ENCODE data around the gene DACT3. TPM values are rescaled to one million over a fixed set of nuclear protein-coding genes. Genes with fewer than 3 reads are reported as not detected.
"Not testable (repeated sequence)": the region's sequence is repeated elsewhere in the genome, so short reads cannot be mapped to it uniquely, and the experiment has no call there.

Gene DACT3
- total RNA-seq, 1 experiment from 2014 or later: 0.55 TPM

DNA sequence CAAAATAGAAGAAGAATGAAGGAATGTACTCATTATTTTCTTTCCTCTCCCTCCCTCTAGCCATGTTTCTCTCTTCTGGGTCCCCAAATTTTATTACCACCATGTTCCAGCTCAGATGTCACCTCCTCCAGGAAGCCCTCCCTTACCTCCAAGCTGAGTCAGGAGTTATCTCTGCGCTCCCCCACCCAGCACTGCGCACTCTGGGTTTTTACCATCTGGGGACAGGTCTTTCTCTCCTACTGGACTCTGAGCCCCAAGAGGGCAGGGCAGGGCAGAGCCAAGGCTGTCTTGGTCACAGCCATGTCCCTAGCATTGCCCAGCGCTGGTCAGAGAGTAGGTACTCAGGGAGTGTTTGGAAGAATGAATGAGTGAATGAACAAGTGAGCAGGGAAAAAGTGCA, 27.9 kb downstream of the DACT3 start:
- Histone ChIP-seq H3K36me3 (replicated peaks; ENCODE audit: control insufficient read depth, insufficient read depth, low read length) (no peaks in the 10 kb centered on the region), H3K27me3 (ENCODE audit: control insufficient read depth, insufficient read depth, low read length) (peaks cover 48% of the 10 kb centered on the region), H3K4me3 (ENCODE audit: insufficient read depth, low read depth, low read length) (no peak overlapping the region)
- peak; percentile 17 for DNase-seq

DNA sequence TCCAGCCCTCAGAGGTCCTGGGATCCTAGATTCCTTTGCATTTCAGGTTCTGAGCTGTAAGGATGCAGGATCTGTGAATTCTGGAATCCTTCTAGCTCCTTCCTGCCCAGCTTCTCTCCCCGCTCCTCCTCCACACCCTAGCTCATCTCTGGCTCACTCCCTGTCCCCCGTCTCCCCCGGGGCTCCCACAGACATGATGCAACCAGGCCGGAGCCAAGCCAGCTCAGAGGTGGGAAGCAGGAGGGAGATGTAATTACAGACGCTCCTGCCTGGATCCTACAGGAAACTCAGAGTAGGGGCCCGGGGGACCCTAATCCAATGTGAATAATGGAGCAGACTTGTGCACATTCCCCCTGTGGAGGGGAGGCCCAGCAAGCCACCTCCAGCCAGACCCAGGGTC, 29.5 kb downstream of the DACT3 start:
- DNase-seq: no peak
- Histone ChIP-seq H3K36me3 (replicated peaks; ENCODE audit: control insufficient read depth, insufficient read depth, low read length) (no peaks in the 10 kb centered on the region), H3K4me3 (ENCODE audit: insufficient read depth, low read depth, low read length) (no peak overlapping the region), H3K27me3 (ENCODE audit: control insufficient read depth, insufficient read depth, low read length) (peaks cover 35% of the 10 kb centered on the region)

DNA sequence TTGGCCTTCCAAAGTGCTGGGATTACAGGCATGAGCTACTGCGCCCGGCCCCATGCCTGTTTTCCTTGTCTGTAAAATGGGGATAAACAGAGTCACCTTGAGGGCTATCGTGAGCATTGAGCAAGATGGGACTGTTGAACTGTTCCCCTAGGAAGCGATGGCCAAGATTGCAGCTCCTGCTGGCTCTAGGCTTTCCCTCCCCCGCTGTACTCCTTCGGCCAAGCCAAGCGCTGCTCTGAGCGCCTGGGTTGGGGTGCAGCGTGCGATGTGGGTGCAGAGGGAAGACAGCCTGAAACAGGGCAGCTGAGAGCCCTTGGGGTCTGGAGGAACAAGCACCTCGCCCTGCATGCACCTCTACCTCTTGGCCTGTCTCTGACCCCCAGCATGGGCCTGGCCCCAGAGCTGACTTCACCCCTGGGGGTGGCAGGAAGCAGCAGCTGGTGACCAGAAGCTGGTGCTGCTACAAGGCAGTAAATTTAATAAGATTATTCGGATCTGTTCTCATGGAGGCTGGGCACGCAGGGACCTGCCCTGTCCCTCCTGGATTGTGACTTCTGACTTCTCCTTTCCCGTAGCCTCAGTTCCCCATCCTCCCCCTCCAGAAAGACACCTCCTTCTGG, 30.3 kb downstream of the DACT3 start:
- H3K27me3 ChIP-seq (ENCODE audit: control insufficient read depth, insufficient read depth, low read length): peaks cover 27% of the 10 kb centered on the region

DNA sequence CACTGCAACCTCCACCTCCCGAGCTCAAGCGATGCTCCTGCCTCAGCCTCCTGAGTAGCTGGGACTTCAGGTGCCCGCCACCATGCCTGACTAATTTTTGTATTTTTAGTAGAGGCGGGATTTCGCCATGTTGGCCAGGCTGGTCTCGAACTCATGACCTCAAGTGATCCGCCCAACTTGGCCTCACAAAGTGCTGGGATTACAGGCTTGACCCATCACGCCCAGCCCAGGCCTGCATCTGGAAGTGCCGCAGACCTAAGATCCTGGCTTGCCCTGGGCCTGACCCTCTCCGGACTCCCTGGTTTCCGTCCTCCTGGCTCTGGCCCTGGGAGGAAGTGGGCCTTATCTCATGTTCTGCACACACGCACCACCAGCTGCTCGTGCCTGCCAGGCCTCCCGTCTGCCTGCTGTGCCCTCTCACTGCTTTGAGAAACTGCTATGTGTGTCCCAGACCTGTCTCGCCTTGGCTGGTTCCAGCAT, 31.4 kb downstream of the DACT3 start:
- Histone ChIP-seq H3K36me3 (replicated peaks; ENCODE audit: control insufficient read depth, insufficient read depth, low read length) (no peaks in the 10 kb centered on the region), H3K4me3 (ENCODE audit: insufficient read depth, low read depth, low read length) (no peak overlapping the region), H3K27me3 (ENCODE audit: control insufficient read depth, insufficient read depth, low read length) (peaks cover 19% of the 10 kb centered on the region)
- no peak for DNase-seq

More for the DNA sequence above, 30.3 kb downstream of the DACT3 start:
- no peaks in the 10 kb centered on the region for H3K36me3 ChIP-seq (replicated peaks; ENCODE audit: control insufficient read depth, insufficient read depth, low read length)
- H3K4me3 ChIP-seq (ENCODE audit: insufficient read depth, low read depth, low read length): no peak overlapping the region
- no peak for DNase-seq

DNA sequence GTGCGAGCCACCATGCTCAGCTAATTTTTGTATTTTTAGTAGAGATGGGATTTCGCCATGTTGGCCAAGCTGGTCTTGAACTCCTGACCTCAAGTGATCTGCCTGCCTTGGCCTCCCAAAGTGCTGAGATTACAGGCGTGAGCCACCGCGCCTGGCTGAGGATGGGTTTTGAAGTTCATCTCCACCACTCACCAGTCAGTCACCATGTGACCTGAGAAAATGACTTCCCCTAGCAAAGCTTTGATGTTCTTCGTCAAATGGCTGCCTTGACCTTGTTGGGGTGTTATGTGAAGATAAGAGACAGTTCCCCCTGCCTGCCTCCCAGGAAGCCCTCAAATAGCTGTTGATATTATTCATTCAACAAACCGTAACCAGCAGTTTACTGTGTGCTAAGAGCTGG, 32.0 kb downstream of the DACT3 start:
- DNase-seq; H3K4me3 ChIP-seq (ENCODE audit: insufficient read depth, low read depth, low read length); H3K36me3 ChIP-seq (replicated peaks; ENCODE audit: control insufficient read depth, insufficient read depth, low read length): not testable (repeated sequence)
- peaks cover 16% of the 10 kb centered on the region for H3K27me3 ChIP-seq (ENCODE audit: control insufficient read depth, insufficient read depth, low read length)

DNA sequence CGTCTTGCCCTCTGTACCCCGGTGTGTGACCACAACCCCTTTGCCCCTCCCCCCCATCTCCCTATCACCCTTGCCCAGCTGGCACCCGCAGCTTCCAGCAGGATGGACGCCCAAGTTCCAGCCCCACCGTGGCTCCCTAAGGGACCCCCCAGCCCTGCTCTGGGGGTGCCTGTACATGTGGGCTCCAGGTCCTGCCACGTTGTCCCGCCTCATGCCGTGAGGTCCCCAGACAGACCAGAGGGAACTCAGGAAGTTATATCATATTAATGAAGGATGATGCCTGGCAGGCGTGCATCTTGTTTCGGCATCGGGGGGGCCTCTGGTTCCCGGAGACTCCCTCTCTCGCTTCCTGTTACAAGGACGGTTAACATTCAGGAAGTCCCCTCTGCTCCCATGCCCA, 34.5 kb downstream of the DACT3 start:
- peaks cover under 1% of the 10 kb centered on the region; the same call in 1 of the 2 replicates for H3K27me3 ChIP-seq (ENCODE audit: control insufficient read depth, insufficient read depth, low read length)
- no peaks in the 10 kb centered on the region for H3K36me3 ChIP-seq (replicated peaks; ENCODE audit: control insufficient read depth, insufficient read depth, low read length)
- H3K4me3 ChIP-seq (ENCODE audit: insufficient read depth, low read depth, low read length): no peak overlapping the region
- no peak for DNase-seq

DNA sequence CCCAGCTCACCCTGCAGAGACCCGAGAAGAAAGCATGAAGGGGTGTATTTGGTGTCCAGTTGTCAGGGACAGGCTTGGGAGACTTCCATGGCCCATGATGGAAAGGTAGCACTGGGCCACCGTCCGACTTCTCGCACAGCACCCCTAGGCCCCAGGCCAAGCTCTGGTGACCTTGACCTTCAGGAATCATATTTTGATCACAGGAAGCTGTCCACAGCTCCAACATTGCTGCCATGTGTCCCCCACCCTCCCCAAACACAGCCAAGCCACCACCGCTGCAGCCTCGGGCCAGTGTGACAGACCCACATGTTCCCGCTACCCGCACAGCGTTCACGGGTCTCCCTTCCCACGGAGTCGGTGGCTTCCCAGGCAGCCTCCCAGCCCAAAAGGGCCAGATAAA, 35.3 kb downstream of the DACT3 start:
- DNase-seq: no peak
- no peak overlapping the region for H3K4me3 ChIP-seq (ENCODE audit: insufficient read depth, low read depth, low read length)
- no peaks in the 10 kb centered on the region; the same call in 1 of the 2 replicates for H3K27me3 ChIP-seq (ENCODE audit: control insufficient read depth, insufficient read depth, low read length)
- no peaks in the 10 kb centered on the region for H3K36me3 ChIP-seq (replicated peaks; ENCODE audit: control insufficient read depth, insufficient read depth, low read length)

DNA sequence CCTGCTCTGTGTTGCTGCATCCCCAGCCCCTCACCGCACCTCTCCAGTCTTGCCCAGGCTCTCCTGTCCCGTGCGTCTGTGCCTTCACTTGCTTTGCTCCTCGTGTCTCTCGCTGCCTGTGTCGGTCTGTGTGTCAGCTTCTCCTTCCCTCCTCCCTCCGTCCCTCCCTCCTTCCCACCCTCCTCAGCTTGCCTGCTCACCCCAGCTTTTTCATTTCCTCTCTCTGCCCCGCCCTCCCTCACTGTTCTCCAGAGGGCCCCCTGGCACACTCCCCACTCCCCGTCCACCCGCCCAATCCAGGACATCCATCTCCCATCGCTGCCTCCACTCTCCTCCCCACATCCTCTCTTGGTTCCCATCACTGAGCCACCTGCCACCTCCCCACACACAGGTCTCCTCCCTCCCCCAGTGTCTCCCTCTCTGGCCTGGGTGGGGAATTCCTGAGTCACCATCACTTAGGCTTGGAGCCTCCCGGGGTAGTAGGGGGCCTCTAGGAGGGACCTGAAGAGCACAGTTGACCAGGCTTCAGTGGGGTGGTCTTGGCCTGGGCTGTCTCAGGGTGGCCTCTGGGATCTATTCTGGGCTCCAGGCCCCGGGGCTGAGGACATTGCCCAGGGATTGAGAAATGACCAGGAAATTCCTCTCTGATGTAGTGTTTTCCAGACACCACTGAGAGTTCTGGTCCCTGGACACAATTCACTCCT, 35.9 kb downstream of the DACT3 start, which contains the start of gene PTGIR:
TSS of gene PTGIR (minus strand) at position 132 of the 704 bp plus-strand sequence. CDS start 864 bp downstream, outside the sequence.
- H3K4me3 ChIP-seq (ENCODE audit: insufficient read depth, low read depth, low read length): no peak within 1 kb of the TSS
- peak; percentile 79 for DNase-seq
- H3K27me3 ChIP-seq (ENCODE audit: control insufficient read depth, insufficient read depth, low read length): no peaks in the 10 kb centered on the region
- no peaks in the 10 kb centered on the region for H3K36me3 ChIP-seq (replicated peaks; ENCODE audit: control insufficient read depth, insufficient read depth, low read length)

DNA sequence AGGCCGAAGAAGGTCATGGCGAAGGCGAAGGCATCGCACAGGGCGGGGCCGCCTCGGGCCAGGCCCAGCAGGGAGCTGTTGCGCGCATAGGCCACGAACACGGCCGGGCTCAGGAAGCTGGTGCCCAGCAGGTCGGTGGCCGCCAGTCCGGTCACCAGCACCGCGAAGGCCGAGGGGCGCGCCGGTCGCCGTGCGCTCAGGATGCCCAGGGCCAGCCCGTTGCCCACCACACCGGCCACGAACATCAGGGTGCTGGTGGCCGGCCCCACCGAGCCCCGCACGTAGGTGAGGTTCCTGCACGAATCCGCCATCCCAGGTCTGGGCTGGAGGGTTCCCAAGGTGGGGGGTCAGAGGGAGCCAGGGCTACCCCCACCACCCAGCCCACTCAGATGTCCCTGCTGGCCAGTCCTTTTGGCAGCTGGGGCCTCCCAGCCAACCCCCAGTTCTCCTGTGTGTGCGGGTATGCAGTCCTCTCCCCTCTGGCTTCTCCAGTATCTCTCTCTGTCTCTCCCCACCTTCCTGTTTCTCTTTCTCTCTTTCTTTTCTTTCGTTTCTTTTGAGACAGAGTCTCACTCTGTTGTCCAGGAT, 37.0 kb downstream of the DACT3 start:
- Histone ChIP-seq H3K36me3 (replicated peaks; ENCODE audit: control insufficient read depth, insufficient read depth, low read length) (no peaks in the 10 kb centered on the region), H3K4me3 (ENCODE audit: insufficient read depth, low read depth, low read length) (no peak overlapping the region), H3K27me3 (ENCODE audit: control insufficient read depth, insufficient read depth, low read length) (no peaks in the 10 kb centered on the region)
- DNase-seq: no peak

DNA sequence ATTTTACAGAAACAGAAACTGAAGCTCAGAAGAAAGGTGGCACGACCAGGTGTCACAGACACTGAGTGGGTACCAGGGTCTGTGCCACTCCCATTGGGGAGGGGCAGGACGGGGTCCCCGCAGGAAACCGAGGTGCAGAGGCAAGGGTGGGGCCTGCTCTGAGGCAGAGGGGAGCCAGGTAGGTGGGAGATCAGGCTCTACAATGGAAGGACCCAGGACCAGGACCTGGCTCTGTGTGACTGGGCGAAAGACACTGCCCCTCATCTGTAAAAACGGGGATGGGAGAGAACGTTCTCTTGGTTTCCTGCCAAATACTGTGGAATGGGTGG, 38.9 kb downstream of the DACT3 start:
- no peak overlapping the region for H3K4me3 ChIP-seq (ENCODE audit: insufficient read depth, low read depth, low read length)
- DNase-seq: no peak
- no peaks in the 10 kb centered on the region for H3K27me3 ChIP-seq (ENCODE audit: control insufficient read depth, insufficient read depth, low read length)
- H3K36me3 ChIP-seq (replicated peaks; ENCODE audit: control insufficient read depth, insufficient read depth, low read length): no peaks in the 10 kb centered on the region

DNA sequence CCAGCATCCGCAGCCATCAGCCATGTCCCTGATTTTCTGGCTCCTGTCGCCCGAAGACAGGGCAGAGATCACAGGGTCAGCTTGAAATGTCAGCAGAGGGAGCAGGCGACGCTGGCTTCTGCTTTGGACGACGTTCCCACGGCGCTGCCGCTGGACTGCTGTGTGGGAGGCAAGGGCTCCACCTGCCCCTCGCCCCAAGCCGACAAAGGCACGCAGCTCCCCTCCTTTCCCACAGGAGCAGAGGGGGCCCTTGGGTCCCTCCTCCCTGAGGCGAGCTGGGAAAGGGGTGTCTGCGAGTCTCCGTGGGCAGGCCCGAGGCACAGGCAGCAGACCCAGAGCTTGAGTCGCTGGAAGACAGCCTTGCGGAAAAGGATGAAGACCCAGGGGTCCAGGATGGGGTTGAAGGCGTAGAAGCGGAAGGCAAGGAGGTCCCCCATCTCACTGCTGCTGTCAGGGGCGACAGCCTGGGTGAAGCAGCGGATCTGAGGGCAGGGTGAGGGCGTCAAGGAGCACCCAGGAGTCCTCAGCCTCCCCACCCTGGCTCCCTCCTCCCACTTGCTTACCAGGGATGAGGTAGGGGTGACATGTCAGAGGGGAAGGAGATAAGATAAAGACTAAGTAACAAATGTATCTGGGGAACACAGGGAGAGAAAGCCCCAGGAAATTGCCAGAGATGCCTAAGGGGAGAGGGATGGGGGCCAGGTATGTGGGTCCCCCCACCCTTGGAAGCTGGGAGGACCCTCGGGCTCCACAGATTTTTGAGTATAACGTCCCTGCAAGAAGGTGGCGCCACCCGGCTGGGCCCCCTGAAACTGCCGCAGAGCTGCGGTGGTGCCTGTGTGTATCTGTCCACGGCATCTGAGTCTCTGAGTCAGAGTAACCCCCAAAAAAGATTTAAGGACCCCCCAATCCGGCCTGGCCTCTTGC, 39.5 kb downstream of the DACT3 start:
- H3K4me3 ChIP-seq (ENCODE audit: insufficient read depth, low read depth, low read length): no peak overlapping the region
- peak; percentile 77 for DNase-seq

DNA sequence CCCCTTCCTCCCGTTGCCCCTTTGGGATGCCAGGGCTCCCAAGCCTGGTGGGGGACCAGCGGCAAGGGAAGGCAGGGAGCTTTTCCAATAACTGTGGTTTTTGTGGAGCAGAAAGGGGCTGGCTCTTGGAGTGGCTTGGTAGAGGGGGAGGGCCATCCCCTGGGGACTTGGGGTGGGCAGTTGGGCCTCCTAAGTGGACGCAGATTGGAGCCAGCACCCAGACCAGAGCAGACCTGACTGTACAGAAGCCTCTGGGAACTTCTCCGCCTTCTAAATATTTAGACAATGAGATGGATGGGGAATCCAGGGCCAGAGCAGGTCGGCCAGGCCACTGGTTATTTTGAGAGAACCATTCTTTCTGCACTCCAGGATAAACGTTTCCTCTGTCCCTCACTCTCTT, 40.3 kb downstream of the DACT3 start:
- Histone ChIP-seq H3K36me3 (replicated peaks; ENCODE audit: control insufficient read depth, insufficient read depth, low read length) (no peaks in the 10 kb centered on the region), H3K27me3 (ENCODE audit: control insufficient read depth, insufficient read depth, low read length) (no peaks in the 10 kb centered on the region), H3K4me3 (ENCODE audit: insufficient read depth, low read depth, low read length) (no peak overlapping the region)
- DNase-seq: no peak

More for the DNA sequence above, 39.5 kb downstream of the DACT3 start:
- H3K27me3 ChIP-seq (ENCODE audit: control insufficient read depth, insufficient read depth, low read length): no peaks in the 10 kb centered on the region
- H3K36me3 ChIP-seq (replicated peaks; ENCODE audit: control insufficient read depth, insufficient read depth, low read length): no peaks in the 10 kb centered on the region

DNA sequence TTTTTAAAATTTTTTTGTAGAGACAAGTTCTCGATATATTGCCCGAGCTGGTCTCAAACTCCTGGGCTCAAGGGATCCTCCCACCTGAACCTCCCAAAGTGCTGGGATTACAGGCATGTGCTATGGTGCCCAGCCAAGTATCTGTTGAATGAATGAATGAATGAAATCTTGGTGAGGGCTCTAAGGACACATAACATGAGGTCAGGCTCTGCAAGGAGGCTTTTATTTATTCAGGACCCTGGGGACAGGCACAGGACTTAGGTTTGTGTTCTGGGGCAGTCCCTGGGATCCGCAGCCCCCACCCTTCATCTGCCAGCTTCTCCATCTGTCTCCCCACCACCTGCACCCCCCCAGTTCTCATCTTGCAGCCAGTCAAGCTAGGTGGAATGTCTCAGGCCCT, 40.7 kb downstream of the DACT3 start:
- Histone ChIP-seq H3K27me3 (ENCODE audit: control insufficient read depth, insufficient read depth, low read length) (no peaks in the 10 kb centered on the region), H3K36me3 (replicated peaks; ENCODE audit: control insufficient read depth, insufficient read depth, low read length) (no peaks in the 10 kb centered on the region), H3K4me3 (ENCODE audit: insufficient read depth, low read depth, low read length) (no peak overlapping the region)
- DNase-seq: no peak

DNA sequence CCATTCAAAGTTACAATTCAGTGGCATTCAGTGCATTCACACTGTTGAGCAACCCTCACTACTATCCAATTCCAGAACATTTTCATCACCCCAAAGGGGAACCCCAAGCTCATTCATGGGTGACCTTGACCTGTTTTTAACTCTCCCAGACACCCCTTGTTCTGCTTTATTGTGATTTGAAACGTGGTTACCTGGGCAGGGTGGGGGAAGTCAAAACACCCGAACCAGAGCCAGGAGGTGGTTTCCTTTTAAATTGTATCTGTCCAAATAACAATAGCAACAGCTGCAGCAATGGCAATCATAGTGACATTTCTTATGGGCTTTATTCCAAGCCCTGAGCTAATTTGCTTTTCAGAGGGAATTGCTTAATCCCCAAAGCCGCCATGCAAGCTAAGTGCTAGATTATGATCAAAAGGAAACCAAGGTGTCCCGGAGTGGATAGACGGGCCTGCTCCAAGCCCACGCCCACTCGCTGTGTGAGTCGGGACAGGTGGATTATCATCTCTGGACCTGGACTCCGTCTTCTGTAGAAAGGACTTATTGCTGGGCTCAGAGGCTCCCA, 42.2 kb downstream of the DACT3 start:
- Histone ChIP-seq H3K27me3 (ENCODE audit: control insufficient read depth, insufficient read depth, low read length) (no peaks in the 10 kb centered on the region), H3K36me3 (replicated peaks; ENCODE audit: control insufficient read depth, insufficient read depth, low read length) (no peaks in the 10 kb centered on the region), H3K4me3 (ENCODE audit: insufficient read depth, low read depth, low read length) (no peak overlapping the region)
- no peak for DNase-seq
